Lung microvascular endothelial cell (primary cell): ENCODE measurements around the gene CPEB1. TPM values are rescaled to one million over a fixed set of nuclear protein-coding genes. Genes with fewer than 3 reads are reported as not detected.

Source experiments
- DNase-seq, 2 donors: peaks; one replicate each; pipeline versions ENCODE4 v3.0.0 to v3.0.0-alpha.2; 2010; ENCODE audit warnings: low read depth in 2 of 2
- total RNA-seq: library from RNA; depleted of rRNA; stranded (reverse); fragments of >200 nt; gene quantifications from 2 replicates; pipeline ENCODE4 v1.2.1, GENCODE V29; 2014

Gene CPEB1
- total RNA-seq, 1 donor from 2014 or later, result under 0.01 TPM

DNA sequence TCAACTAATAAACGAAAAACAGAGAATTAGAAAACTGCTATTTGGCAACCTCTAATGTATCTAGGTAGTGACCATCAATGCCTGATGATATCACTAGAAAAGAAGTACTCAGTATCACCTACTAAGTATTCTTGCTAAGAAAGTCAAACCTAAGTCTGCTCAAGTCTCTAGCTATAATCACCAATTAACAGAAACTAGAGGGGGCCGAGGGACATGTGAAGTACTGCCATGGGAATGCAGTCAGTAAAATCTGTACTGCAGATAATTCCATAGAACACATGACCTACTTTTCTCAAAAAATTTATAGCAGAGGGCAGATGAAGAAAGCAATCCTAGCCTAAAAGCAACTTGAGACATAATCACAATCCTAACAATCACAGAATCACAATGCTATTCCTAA, 51.4 kb downstream of the CPEB1 start:
- no peak for DNase-seq

DNA sequence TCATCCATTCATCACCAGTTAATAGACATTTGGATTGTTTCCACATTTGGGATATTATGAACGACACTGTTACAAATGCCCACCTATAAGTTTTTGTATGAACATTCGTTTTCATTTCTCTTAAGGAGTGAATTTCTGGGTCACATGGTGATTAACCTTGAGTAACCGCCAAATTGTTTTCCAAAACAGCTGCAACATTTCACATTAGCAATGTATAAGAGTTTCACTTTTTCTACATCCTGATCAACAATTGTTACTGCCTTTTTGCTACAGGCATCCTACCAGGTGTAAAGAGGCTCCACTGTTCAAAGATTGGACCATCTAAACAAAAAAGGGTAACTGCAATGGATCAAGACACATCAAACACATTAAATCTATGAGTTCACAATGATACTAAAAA, 52.0 kb downstream of the CPEB1 start:
- no peak for DNase-seq

DNA sequence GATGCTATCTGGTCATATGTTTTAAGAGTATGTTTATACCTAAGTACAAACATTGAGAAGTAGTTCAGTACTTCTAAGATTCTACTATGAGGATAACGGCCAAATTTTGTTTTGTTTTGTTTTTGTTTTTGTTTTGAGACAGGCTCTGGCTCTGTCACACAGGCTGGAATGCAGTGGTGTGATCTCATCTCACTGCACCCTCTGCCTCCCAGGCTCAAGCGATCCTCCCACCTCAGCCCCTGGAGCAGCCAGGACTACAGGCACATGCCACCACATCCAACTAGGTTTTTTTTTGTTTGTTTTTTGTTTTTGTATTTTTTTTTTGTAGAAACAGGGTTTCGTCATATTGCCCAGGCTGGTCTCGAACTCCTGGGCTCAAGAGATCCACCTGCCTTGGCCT, 59.4 kb downstream of the CPEB1 start:
- DNase-seq, result no peak

DNA sequence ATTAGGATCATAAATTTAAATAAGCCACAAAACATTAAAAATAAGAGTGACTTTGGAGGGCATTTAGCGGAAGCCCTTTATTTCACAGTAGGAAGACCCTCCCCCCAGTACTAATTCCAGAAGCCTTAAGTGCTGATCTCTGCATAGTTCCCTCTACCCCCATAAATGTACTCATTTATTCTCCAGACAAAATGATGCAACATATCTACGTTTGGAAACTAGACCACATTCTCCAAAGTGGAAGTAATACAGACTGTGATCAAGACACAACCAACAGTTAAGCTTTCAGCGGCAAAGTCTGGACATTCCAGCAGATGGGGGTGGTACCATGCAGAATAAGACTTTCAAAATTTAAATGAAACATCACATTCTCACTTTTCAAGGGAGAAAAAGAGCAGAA, 62.1 kb downstream of the CPEB1 start:
- no peak for DNase-seq

DNA sequence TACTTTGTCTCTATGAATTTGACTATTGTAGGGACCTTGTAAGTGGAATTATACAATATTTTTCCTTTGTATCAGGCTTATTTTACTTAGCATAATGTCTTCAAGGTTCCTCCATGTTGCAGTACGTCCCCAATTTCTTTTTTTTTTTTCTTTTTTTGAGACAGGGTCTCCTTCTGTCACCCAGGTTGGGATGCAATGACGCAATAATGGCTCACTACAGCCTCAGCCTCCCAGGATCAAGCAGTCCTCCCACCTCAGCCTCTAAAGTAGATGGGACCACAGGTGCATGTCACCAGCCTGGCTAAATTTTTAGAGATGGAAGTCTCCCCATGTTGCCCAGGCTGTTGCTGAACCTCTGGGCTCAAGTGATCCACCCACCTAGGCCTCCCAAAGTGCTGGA, 66.5 kb downstream of the CPEB1 start:
- DNase-seq, result no peak

DNA sequence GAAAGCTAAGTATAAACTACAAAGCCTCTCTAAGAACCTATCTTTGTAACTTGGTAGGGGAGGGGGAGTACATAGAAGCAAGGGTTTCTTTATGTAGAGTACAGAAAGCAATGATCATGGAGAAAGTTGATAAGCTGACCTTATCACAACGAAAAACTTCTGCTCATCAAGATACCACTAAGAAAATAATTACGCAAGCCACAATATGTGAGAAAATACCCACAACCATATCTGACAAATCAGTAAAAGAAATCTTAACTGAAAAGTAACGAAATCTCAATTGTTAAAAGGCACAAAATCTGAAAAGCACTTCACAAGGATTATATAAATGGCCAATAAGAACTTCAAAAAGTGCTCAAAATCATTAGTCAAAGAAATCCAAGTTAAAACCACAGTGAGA, 71.8 kb downstream of the CPEB1 start:
- DNase-seq, result no peak

DNA sequence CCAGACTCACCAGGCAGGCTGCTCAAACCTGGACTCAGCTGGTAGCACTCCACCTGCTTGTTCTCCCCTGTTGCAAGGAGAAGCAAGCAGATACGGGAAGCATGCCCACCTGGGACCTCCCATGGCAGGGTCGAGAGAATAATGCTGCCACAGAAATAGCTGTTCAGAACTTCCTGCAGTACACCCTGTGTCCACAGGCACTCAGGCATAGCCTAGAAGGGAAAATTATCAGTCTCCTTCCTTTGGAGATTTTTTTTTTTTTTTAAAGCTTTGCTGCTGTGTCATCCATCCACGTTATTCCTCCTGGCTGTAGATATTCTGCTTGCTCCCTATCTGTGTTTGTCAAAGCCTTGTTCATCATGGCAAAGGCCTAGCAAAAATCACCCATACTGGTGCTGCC, 74.2 kb downstream of the CPEB1 start:
- DNase-seq, result no peak

DNA sequence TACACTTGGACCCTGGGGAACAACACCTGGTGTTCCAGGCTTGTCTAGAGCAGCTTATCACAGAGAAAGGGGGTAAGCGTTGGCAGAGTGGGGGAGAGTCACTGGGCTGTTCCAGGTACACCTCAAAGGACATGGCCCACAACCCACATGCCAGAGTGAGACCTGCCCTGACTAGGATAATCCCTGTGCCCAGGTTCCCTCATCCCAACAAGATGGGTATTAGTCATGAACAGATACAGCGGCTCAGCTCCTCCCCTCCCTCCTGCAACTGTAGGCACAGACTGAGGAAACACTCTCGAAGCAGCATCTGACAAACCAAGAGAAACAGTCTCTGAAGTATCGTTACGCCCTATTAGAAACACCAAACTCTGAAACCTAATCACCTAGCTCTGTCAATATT, 74.9 kb downstream of the CPEB1 start:
- DNase-seq, result no peak

DNA sequence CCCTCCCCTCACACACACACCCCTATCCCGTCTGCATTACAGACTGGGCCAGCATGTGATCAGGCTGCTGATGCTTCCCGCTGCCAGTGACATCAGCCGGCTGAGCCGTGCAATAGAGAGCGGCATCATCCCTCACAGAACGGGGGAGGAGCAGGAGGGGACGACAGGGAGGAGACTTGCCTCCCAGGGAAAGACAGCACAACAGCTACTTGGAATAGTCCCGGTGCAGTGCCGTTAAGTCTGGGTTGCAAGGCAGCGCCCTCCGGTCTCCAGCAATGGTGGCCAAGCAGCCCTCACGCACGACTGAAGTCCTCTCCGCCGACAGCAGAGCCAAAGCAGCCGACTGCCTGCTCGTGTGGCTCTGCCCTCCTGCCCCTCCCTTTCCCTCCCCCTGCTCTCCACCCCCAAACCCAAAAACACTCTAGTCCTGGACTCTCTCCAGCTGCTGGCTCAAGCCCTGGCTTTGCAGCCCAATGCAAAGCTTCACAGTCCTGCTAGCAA, 75.4 kb downstream of the CPEB1 start:
- peak in 1 of 2 donors; percentile 3 for DNase-seq

DNA sequence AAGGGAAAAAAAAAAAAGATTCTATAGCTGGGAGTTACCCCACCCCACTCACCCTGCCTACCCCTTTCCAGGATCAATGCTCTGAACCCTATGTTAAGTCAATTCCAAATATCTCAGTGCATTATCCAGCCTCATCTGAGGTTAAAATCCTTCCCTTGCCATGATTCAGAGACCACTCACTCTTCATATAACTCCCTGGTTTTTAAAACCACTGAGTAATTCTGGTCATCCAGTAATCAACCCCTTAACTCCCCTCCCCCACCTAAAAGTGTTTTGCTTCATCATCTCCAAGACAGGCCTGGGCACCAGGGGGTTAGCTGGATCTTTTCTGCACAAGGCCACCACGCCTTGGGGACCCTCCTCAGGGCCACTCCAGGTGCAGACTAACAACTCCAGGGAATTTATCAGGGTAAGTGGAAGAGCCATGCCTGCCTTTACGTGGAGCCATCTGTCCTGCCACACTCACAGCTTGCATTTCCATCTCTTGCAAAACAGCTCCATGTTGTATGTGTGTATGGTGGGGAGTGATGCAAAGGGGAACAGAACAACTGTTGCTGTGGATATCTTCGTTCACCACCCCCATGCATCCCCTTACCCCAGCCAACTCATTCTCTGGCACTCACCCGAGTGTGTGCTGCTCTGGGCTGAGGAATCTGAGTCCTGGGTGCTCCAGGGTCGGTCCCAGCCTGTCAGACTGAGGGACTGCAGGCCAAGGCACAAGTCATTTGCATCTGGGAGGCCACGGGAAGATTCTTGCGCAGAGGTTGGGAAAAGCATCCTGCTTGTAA, 76.2 kb downstream of the CPEB1 start:
- DNase-seq, result no peak

DNA sequence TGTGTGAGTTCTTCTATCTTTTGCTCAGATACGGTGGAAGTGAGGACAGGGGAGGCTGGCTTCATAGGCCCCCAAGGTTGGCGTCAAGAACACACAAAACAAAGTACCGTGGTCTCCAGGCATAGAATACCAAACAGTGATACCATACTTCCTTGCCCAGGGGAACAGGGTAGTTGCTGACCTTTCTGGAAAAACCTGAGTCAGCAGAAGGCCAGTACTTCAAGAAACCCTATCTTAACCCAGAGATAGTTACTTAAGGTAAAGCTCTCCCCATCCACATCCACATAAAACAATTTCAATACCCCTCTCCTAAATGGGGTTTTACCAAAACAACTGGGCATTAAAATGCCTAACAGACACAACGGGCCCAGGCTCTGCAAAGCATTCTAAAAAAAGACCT, 77.3 kb downstream of the CPEB1 start:
- no peak for DNase-seq

DNA sequence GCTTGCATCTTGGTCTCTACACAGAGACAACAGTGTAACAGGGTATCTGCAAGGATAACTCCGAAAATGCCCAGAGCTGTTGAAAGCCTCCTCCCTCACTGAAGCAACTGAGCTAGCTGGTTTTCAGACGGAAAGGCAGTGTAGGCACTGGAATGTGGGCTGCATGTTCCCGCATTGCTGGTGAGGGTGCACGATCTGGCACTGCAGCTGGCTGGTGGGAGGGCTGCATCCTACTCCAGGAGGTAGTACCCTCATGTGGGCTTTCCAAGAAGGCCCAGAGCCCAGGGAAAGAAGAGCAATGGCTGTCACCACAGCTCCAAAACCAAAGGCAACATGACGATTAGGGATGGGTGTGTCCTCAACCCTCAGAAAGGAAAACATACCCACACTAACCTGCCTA, 78.2 kb downstream of the CPEB1 start:
- DNase-seq, result no peak

DNA sequence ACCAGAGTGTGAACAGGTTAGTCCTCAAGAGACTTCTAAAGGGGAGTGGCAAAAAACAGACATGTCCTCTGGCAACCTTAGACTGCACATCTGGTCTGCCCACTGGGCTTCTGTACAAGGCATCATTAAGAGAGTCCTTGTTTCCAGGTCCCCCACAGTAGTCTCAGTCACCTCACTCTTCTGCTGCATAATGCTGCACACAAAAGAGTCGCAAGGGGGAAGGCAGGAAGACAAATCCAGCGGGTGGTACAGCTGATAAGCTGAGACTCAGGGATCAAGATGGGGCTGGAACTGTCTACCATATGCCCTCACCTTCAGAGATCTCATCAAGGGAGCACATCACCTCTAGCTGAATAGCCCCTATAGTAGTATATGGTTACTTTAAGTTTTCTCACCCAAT, 79.5 kb downstream of the CPEB1 start:
- no peak for DNase-seq

DNA sequence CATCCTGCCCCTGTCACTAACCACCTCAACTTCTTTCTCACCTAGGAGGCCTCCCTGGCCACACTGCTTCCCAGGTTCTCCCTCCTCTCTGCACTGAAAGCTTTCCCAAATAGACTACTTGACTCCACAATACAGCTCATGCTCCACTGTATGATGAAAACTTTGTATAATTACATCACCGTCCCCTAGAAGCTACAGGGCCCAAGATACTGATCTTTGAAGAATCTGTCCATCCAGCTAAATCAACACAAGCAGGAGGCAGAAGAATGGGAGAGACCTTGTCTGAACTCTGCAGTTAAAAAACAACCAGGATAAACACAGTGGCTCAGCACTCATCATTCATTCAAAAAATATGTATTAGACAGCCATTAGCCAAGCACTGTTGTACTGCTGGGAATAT, 80.5 kb downstream of the CPEB1 start:
- no peak for DNase-seq

DNA sequence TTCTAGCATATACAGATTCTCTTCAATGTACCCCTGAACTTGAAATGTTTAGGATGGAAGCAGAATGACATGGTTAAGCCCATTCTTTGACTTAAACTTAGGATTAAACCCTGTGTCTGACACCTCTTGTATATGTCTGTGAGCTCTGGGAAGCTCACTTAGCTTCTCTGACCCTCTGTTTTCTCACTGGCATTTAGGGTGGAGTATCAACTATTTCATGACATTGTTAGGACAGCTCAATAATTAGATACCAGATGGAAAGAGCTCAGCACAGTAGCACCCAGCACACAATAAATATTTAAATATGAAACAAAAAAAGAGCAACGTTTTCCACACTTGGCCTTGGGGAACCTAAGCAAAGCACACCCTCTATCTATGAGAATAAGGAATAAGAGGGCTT, 88.7 kb downstream of the CPEB1 start:
- DNase-seq, result no peak

DNA sequence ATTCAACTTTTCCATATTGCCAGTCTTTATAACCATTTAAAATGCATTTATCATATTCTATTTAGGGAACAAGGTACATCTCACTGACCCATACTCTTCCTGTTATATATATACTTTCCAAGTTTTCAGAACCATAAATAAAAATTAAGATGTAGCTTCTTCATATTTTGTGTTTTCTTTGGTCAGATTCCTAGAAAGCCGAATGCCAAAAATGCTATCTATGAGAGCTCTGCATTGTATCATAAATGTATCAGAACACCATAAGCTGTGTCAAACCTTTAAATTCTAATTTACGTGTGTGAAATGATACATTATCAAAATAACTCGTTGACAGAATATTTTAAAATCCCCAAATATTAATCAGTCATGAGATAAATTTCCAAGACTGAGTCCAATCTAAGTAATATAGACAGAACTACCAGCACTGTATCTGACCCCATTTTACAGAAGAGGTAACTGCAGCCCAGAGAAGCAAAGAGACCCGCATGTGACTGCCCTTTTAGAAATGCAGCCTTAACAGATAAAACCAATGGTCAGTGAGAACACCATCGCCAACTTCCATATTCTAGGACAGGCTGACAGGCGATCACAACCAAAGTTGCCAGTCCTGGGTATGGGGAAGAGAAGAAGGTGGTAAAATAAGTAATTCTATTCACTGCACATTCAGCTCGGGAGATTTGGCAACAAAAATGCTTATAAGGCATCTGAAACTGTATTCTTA, 90.7 kb downstream of the CPEB1 start:
- DNase-seq, result no peak

DNA sequence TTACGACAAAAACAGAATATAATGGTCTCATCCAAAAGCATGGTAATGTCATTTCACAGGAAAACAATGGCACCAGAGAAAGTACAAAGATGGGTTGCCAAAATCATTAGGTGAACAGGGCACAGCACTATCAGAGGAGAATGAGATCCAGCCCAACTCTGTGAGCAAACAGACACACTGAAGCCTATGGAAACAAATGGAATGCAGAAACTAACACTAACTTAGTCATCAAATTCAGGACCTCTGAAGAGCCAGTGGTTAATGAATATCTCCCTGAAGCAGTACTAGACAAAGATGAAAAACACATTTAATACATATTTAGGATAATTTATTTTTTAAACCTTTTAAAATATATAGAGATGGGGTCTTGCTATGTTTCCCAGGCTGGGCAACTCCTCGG, 92.3 kb downstream of the CPEB1 start:
- DNase-seq, result no peak

DNA sequence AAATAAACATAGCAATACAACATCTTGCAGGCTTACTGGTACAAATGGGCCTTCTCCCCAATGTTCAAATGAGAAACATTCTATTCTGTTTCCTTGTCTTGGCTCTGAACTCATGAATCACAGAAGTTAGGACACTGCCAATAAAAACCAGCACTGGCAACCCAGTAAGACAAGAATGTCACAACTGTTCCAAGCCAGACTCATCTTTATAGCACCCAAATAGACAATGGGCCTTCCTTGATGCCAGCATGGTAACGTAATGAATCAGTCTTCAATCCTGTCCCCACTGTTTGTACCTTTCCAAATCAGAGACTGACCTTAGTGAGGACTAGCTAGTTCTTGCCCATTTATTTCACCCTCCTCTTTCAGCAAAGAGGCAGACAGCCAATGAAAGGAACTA, 92.8 kb downstream of the CPEB1 start:
- DNase-seq, result no peak

DNA sequence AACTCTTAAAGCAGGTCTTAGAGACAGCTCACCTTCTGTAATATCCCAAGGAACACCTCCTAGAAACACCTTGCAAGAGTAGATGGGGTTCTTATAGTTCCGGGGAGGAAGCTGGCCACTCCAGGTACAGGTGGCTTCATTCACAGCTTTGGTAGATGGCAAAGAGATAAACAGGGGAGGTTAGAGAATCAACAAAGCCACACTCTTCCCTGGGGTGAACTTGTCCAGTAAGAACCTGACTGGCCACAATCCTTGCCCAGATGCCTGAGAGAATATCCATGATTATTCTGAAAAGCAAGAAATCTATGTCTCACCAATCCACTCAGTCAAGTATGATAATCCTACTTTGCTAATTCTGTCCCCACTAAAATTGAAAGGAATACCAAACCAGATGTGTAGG, 93.3 kb downstream of the CPEB1 start:
- DNase-seq, result no peak

DNA sequence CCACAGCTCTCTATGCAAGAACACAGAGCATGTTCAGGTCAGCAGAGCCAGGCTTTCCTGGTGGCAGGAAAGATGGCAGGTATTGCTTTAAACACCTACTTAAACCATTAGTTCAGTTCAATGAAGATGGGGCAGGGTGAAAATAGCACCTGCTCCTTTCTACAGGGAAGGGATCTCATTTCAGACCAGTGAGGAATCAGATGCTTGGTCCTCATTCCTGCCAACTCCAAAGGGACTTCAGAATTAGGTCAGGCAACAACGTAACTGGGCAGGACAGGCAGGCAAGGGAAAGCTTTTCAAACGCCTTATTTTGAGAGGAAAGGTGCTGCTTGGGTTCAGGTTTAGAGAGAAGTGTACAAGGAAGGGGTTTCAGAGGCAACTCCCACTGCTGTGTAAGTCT, 94.3 kb downstream of the CPEB1 start:
- DNase-seq, result no peak

DNA sequence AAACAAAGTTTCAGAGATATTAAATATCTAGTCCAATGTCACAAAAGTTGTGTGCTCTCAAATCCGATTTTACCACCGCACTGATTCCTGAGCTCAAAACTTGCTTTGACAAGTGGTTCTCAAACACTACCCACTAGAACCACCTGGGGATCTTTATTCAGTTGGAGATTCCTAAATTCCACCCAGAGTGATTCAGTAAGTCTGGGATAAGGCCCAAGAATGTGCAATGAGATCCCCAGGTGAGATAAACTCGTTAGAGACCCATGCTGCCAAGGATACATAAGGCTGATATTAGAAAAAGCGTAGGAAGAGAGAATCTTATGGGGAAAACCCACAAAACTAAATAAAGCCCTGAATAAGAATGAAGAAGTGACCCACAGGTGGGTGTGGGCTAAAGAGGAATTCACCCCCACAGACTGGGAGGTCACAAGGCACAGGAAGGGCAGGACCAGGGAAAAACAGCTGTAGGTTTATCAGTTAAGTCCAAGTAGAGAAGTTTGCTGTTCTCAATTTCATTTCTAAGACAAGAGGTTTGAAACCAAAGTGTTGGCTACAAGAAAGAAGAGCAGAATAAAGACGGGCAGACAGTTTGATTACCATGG, 95.4 kb downstream of the CPEB1 start:
- DNase-seq, result no peak

DNA sequence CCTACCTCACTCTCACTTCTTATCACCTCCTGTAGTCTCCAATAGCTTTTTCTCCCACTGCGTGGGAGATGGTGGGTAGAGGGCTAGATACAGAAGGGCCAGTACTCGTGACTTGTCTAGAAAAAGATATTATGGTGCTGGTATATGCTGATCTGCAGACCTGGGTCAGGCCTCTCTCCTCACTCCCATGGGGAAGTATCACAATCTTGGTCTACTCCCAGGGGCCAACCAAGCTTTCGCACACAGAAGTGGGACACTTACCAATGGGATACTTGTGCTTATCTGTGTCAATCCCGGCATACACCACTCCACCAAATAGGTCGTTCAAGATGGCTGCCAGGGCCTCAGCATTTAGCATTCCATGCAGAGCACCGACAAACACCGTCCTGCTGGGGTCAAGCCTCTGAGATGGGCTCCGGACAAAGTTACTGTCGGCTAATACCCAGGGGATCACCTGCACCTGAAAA, 97.9 kb downstream of the CPEB1 start:
- no peak for DNase-seq

DNA sequence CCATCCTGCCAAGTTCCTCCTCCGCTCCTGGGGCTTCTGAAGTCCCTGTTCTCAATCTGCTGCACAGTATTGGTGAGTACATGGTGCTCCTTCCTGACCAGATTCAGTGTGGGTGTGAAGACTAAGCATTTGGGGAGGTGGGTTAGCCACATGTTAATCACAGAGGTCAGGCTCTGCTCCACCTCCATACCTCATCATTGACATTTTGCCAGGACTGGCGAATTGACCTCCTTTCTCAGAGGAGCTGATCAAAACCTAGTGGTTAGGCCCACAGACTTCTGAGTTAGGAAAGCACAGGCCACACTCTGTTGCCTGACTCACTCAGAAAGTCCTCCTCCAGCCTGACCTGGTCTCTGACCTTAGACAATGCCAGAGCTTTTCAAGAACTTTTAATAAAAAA, 98.5 kb downstream of the CPEB1 start:
- DNase-seq, result no peak
